ENCODE data around the gene AUTS2.

The AUTS2 gene

DNA sequence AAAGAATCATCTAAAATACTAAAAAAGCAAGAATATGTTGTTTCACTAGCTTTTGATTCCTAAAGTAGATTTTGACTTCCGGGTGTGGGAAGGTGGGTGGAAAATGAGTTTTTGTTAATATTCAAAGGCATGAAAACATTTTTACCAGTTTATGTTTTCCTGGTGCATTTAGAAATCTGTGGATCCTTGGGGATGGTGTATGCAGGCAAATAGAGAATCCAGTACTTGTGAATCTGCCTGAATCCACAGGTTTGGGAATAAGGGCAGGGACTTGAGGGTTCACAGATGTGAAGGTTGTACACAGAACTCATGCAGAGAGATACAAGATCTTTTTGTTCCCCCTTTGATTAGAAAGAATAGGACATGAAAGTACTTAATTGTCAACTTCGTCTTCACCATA lies 22.4 kb downstream of the AUTS2 start:
- DNase-seq (ENCODE audit: low read depth, low spot score): no peak
- H3K27ac ChIP-seq: no peak overlapping the region

DNA sequence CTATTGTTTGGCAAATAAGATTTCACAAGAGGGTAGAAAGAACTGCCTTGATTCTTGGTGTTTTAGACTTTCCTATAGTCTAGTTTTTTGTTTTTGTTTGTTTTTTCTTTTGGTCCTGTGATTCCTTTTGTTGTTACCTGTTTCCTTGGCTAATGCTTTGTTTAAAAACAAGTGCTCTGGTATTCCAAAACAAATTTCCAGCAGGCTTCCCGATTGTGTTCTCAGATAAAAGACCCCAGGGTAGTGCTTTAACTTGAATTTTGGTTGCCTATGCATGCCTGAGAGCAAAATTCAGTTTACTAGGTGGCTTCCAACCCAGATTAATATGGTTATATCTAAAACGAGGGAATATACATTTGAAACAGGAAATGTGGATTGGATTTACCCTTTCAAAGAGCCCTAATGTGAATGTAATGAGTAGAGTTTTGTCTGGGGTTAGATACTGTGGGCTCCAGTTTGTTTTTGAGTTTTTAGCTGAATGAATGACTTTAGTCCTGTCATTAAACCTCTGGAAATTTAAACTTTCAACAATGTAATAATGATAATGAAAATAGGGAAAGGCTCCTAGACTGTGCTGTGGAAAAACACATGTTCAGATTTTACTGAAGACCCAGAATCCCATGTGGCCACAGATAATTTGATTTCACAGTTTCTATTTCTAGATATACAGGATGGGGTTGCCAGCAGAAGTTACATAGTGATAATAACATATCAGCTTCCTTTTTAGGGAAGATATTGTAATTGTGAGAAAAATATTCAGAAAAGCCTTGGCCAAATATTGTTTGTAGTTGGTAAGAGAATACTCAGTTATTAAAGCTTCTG lies 23.9 kb downstream of the AUTS2 start:
- DNase-seq (ENCODE audit: low read depth, low spot score): no peak
- H3K27ac ChIP-seq: no peak overlapping the region

DNA sequence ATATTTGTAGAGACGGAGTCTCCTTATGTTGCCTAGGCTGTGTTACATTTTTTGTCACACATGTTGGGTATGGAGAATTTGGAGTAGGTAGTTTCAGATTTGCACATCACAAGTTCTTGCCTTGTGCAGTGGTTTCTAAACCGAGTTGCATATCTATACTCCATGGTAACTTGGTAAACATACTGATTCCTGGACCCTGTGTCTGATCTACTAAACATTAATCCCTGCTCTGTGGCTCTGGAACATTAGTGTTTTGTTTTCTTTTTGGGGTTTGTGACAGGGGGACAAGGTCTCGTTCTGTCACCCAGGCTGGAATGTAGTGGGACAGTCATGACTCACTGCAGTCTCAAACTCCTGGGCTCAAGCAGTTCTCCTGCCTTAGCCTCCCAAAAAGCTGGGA lies 24.7 kb downstream of the AUTS2 start:
- H3K27ac ChIP-seq: no peak overlapping the region
- no peak for DNase-seq (ENCODE audit: low read depth, low spot score)

DNA sequence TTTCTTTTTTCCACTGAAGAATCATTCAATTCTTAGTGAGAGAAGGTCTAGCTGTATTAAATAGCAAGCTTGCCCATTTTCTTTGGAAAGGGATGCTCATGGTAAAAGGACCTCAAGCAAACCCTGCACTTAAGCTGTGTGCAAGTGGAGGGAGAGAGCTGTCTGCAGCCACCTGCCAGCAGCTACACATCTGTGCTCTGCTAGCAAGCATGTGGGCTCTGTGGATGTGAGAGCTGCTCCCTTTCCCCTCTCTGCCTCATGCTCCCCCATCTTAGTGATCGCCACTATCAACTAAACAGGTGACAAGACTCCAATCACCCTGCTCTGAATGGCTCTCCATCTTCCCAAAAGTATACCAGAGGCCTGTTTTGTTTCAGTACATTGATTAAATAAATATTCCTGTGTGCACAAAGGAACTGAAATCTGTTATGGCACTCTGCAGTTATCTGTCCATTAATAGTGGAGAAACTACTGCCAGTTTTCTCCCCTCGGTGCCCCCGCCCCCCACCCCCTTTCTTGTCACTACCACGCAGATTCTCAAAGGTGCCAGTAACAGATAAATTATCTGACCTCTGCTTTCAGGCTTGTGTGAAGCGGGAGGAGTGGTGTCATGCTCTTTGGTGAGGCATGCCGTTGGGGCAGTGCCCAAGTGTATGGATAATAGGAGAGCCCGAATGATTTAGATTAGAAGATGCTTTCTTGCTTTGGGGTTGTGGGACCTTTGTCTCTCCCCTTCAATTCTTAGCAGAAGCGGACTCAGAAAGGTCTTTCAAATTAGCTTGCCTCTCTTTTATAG lies 26.4 kb downstream of the AUTS2 start:
- no peak for DNase-seq (ENCODE audit: low read depth, low spot score)
- no peak overlapping the region for H3K27ac ChIP-seq

DNA sequence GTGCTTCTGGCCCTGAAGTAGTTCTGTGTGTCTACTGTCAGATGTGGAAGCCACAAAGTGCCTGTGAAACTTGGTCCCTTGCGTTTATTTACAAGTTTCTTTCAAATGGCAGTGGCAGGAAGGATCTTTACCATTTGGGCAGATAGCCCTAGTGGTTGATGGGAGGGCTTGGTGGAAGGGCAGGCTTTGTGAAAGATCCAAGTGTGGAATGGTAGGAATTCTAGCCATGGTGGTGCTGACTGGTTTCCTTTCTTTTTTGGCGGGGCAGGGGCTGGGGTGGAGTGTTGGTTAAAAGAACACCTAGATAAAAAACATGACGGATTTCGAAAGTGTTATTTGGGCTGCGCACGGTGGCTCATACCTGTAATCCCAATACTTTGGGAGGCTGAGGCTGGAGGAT lies 27.0 kb downstream of the AUTS2 start:
- DNase-seq (ENCODE audit: low read depth, low spot score): no peak
- no peak overlapping the region for H3K27ac ChIP-seq

DNA sequence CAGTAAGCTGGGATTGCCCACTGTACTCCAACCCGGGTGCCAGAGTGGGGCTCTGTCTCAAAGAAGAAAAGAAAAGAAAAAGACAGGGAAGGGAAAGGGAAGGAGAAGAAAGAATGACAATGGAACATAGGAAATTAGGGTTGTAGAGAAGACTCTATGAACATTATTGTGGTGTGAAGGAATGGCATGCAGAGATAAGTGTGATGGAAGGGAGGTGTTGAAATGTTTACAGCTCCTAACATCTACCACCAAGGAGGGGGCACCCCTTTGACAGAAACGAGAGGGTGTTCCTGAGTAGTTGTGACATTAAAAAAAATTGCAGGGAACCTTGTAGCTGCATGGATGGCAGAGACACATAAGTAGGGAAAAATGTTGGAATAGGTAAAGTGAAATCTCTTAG lies 27.5 kb downstream of the AUTS2 start:
- no peak for DNase-seq (ENCODE audit: low read depth, low spot score)

DNA sequence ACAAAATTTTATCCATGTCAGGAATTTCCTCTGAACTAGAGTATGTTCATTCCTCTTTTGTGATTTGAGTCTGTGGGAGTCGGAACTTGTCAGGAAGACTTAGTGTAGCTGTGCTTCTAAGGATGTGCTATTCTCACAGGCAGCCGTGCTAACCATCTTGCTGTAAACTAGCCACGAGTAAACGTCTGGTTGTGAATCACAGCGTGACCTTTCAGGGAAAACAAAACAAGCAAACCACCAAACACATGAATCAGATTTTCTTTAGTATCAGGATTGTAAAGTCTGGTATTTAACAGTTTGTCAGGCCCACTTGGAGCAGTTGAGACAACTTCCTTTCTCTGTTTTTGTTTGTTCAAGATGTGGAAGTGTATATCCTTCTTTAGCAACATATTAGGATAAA lies 32.0 kb downstream of the AUTS2 start:
- DNase-seq (ENCODE audit: low read depth, low spot score): peak; percentile 34
- H3K27ac ChIP-seq: no peak overlapping the region

More for the DNA sequence above, 27.5 kb downstream of the AUTS2 start:
- H3K27ac ChIP-seq: no peak overlapping the region

DNA sequence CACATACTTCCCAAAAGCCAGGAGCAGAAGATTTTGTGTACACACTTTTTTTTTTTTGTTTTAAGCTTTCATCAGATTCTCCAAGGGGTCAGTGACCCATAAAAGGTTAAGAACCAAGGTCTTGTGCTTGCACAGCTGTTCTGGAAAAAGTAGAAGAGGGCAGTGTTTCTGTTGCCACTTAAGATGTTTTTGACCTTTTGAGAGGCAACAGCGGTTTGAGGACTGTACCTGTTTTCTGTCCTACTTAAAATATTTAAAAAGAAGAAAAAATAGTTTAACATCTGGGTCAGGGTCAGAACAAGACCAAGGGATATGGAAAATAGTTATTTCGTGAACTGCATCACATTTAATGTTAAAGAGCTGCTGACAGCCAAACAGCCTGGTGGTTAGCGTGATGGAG lies 32.9 kb downstream of the AUTS2 start:
- no peak for DNase-seq (ENCODE audit: low read depth, low spot score)
- H3K27ac ChIP-seq: no peak overlapping the region

DNA sequence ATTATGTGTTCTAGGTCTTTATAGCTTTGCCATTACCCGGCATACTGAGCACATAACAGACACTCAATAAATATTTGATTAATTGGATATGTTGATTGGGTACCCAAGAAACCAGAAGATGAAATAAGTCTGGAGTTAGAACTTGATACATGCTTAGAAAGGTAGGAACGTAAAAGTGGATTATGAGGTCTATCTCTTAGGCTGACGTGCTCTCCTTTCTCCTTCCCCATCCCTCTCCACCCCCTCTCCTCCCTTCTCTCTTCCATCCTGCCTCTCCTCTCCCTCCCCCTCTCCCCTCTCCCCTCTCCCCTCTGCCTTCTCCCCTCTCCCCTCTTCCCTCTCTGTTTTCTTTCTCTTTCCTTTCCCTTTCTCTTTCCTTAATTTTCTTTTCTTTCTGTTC lies 34.0 kb downstream of the AUTS2 start:
- H3K27ac ChIP-seq: no peak overlapping the region
- no peak for DNase-seq (ENCODE audit: low read depth, low spot score)

DNA sequence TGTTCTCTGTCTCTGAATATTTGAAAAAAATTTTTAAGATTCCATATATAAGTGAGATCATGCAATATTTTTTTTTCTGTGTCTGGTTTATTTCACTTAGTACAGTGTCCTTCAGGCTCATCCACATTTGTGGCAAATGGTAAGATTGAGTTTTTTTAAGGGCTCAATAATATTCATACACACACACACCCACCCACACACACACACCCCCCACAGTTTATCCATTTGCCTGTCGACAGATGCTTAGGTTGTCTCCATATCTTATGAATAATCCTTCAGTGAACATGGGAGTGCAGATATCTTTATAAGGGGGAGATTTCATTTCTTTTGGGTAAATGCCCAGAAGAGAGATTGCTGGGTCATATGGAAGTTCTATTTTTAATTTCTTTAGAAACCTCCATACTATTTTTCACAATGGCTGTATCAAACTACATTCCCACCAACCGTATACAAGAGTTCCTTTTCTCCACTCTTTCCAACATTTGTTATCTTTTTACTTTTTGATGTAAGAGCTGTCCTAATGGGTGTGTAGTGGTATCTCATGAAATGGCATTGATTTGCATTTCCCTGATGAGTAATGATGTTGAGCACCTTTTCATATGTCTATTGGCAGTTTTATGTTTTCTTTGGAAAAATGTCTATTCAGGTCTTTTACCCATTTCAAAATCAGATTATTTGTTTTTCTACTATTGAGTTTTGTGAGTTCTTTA lies 35.0 kb downstream of the AUTS2 start:
- no peak overlapping the region for H3K27ac ChIP-seq
- no peak for DNase-seq (ENCODE audit: low read depth, low spot score)

DNA sequence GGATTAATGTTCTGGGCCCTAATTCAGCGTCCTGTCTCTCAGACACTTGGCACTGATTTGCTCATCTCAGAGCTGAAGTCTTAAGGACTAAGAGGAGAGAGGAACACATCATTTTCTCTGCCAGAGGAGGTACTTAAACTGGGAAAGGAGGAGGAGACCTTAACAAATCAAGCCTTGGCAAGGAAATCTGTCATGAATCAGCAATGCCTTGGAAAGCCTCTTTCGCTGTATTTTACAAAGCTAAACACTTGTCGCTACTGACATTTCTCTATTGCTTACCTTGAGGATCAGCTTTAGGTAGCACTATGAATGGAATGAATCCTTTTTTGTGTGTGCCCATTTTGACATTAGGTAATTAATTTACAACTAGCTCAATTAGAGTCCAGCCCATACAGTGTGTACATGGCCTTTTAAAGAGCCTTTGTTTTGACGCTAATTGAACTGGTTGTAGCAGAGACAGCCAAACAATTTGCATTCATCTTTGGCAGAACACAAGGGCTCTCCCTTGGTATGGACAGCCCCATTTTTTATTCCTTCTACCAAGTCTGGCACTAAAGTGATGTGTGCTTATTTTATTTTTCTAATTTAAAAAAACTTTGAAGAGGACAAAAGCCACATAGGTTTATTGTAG lies 37.4 kb downstream of the AUTS2 start:
- no peak for DNase-seq (ENCODE audit: low read depth, low spot score)
- no peak overlapping the region for H3K27ac ChIP-seq

DNA sequence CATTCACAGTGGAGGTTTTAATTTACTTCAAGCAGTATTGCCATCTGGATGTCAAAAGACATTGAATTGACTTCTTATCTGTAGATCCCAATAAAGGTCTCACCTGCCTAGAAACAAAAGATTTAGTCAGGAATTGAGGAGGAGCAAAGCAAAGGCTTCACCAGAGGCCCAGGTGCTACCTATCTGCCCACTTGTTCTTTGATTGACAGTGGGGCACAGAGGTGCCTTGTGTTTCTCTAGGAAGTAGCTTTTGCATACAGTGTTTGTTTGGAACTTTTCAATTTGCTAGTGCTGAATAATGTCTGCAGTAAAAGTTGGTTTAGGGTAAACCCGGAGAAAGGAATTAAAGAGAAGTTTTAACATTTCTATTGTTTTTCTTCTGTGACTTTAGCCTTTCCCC lies 40.4 kb downstream of the AUTS2 start:
- no peak for DNase-seq (ENCODE audit: low read depth, low spot score)

DNA sequence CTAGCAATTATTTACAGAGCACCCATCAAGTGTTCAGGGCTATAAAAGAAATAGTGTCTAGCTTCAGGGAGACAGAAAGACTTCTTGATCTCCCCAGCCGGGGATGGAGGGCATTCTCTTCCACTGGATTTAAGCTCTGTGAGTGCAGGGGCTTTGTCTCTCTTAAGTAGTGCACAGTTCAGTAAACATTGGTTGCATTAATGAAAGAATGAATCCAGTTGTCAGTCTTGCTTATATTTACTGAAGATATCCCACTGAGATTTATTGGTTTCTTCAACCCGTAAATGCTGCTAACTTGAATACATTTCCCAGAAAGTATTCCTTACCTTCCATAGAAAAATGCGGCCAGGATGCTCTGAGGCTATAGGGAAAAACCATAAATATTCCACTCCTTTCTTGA lies 41.9 kb downstream of the AUTS2 start:
- H3K27ac ChIP-seq: no peak overlapping the region
- no peak for DNase-seq (ENCODE audit: low read depth, low spot score)

More for the DNA sequence above, 40.4 kb downstream of the AUTS2 start:
- H3K27ac ChIP-seq: no peak overlapping the region

DNA sequence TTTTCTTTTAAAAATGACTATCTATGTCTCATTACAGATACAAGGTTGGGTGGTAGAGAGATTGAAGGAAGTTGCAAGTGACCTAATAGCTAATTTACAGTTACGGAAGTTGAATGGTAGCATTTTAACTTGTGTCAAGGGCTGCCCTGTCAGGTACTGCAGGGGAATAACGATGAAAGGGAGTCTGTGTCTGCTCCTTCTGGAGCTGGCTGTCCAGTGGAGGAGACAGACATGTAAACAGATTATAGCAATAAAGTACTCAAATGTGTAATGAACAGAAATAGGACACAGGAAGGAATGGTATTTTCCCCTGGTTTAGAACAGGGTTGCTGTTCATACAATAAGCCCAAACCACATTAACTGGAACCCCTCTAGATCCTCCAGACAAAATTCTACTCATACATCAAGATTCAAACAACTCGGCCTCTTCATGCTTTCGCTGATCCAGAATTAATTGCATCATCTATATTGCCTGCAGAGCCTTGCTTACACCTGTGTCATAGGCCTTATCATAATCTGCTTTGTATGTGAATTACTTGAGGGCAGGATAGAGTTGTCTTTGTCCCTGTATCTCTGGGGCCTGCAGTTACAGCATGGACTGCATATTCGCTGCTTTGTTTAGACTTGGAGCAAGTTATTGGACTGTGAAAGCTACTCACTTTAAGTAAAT lies 42.8 kb downstream of the AUTS2 start:
- H3K27ac ChIP-seq: no peak overlapping the region
- DNase-seq (ENCODE audit: low read depth, low spot score): no peak

DNA sequence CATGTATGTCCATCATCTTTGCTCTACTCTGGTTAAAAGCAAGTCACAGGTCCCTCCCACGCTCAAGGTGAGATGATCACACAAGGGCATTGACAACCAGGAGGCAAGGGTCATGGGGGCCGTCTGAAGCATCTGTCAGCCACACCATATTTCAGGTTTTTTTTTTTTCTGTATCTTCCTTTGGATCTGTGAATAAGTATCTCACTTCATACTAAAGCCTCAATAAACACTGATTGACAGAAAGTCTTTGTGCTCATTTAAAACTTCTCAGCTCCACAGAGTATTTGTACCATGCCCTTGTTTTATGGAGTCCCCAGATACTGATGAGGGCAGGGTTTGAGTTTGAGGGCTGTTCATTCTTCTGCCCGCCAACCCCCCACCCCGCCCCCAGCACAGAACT lies 45.0 kb downstream of the AUTS2 start:
- no peak overlapping the region for H3K27ac ChIP-seq
- DNase-seq (ENCODE audit: low read depth, low spot score): no peak

DNA sequence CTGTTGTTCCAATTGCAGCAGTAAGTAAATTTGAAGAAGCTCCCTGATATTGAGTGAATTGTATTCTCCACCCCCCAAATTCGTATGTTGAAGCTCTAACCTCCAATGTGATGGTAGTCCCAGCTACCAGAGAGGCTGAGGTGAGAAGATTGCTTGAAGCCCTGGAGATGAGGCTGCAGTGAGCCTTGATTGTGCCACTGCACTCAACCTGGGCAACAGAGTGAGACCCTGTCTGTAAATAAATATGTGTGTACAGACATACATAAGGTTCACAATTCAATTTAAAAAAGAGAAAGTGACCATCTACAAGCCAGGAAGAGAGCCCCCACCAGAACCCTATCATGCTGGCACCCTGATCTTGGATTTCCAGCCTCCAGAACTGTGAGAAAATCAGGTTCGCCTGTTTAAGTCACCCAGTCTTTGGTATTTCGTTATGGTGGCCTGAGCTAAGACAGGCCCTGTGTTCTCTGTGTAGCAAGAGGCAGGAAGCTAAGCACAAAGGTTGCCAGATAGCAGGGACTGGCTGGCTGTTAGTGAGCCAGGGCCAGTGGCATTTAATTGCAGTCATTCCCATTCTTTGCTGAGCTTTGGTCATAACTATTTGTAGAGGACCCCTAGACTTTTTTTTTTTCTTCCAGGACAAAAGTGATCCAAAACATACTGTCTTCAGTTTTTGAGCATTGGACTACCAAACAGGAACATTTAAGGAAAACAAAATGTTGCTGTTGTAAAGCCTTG lies 45.6 kb downstream of the AUTS2 start:
- H3K27ac ChIP-seq: no peak overlapping the region

DNA sequence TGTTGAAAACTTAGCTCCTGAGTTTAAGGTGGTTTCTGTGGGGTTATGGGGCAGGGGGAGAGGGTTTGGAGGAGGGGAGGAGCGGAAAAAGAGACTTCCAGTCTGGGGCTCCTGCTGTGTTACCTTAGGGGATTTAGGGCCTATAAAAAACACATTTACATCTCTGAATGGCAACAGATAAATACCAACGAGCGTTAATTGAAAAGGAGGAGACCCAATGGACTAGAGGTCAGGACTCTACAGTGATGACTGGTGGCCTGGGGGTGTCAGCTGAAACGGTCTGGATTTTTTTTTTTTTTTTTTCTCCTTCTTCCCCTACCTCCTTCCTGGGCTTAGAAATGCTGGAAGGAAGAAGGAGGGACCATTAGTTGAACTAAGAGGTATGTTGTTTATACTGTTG lies 47.4 kb downstream of the AUTS2 start:
- DNase-seq (ENCODE audit: low read depth, low spot score): no peak
- no peak overlapping the region for H3K27ac ChIP-seq

More for the DNA sequence above, 45.6 kb downstream of the AUTS2 start:
- no peak for DNase-seq (ENCODE audit: low read depth, low spot score)

DNA sequence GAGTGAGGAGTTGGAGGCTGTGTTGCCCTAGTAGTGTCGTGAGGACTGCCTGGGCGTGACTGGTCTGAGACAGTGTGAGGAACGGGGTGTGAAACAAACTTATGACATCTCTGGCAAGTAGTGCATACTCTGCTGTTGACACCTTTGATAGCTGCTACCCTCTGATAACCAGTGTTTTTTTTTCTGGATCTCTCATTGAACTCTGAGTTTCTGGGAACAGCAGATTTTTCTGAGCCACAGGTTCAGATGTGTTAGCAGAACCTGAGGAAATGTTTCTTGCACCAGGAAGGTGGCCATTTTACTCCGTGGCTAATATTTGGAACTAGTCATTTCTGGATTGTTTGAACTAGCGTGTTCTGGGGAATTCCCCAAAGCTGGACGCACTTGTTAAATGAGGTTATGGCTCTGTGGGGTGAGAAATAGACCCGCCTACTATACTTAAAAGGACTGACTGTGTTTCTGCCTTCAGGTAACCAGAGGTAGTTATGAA lies 52.9 kb downstream of the AUTS2 start:
- DNase-seq (ENCODE audit: low read depth, low spot score): no peak
- no peak overlapping the region for H3K27ac ChIP-seq
